ENCODE data around the gene LMAN1L.

The LMAN1L gene

GRCh38 chr15:74775894-74776293 is 36.7 kb upstream of the LMAN1L start:
- H3K4me1 ChIP-seq (ENCODE audit: control insufficient read depth, insufficient read depth, low read length), result peaks cover 13% of the 10 kb centered on the region
- H3K27ac ChIP-seq (ENCODE audit: low read depth, low read length), result no peak overlapping the region
- no peaks in the 10 kb centered on the region for H3K36me3 ChIP-seq (ENCODE audit: control insufficient read depth, insufficient read depth, low read length)
- H3K27me3 ChIP-seq (ENCODE audit: control insufficient read depth, insufficient read depth, low read length), result peaks cover 11% of the 10 kb centered on the region
- H3K4me3 ChIP-seq (ENCODE audit: low read depth, low read length), result no peak overlapping the region
- H3K9me3 ChIP-seq (ENCODE audit: control insufficient read depth, insufficient read depth, low read length), result no peaks in the 10 kb centered on the region
- no peak overlapping the region for H3K9ac ChIP-seq (ENCODE audit: low read depth, low read length)

- Histone ChIP-seq H3K9me3 (ENCODE audit: control insufficient read depth, insufficient read depth, low read length) (no peaks in the 10 kb centered on the region), H3K27ac (ENCODE audit: low read depth, low read length) (peak overlapping the region; percentile 35), H3K9ac (ENCODE audit: low read depth, low read length) (no peak overlapping the region), H3K27me3 (ENCODE audit: control insufficient read depth, insufficient read depth, low read length) (peaks cover 18% of the 10 kb centered on the region), H3K4me1 (ENCODE audit: control insufficient read depth, insufficient read depth, low read length) (peaks cover 17% of the 10 kb centered on the region), H3K4me3 (ENCODE audit: low read depth, low read length) (no peak overlapping the region), H3K36me3 (ENCODE audit: control insufficient read depth, insufficient read depth, low read length) (no peaks in the 10 kb centered on the region)
These were observed 35.5 kb upstream of the LMAN1L start for GRCh38 chr15:74776821-74777768.

DNA sequence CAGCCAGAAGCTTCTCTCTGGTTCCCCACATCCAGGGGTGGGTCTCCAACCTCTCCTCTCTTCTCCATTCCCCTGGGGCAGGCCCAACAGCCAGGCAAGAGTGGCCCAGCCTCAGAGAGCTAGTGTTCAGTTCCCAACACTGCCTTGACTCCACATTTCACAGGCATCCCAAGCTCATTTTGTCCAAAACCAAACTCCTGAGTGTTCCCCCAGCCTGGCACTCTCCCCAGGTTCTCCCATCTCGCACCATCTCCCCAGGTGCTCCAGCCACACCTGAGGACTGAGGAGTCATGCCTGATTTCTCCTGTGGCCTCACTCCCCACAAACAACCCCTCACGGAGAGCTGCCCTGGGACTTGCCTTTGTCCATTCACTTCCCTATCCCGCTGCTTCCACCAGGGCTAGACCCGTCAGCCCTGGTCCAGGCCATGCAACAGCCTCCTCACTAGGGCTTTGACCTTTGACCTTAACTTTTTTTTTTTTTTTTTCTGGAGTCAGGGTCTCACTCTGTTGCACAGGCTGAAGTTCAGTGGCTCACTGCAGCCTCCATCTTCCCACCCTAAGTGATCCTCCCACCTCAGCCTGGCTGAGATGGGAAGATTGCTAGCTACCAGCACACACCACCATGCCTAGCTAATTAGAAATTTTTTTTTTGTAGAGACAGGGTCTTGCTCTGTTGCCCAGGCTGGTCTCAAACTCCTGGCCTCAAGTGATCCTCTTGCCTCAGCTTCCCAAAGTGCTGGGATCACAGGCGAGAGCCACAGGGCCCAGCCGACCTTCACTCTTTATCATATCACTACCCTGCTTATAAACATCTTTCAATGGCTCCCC is 34.7 kb upstream of the LMAN1L start:
- H3K27ac ChIP-seq (ENCODE audit: low read depth, low read length), result peak overlapping the region; percentile 35
- H3K36me3 ChIP-seq (ENCODE audit: control insufficient read depth, insufficient read depth, low read length), result no peaks in the 10 kb centered on the region
- H3K4me1 ChIP-seq (ENCODE audit: control insufficient read depth, insufficient read depth, low read length), result peaks cover 16% of the 10 kb centered on the region
- H3K27me3 ChIP-seq (ENCODE audit: control insufficient read depth, insufficient read depth, low read length), result peaks cover 18% of the 10 kb centered on the region
- no peaks in the 10 kb centered on the region for H3K9me3 ChIP-seq (ENCODE audit: control insufficient read depth, insufficient read depth, low read length)
- no peak overlapping the region for H3K4me3 ChIP-seq (ENCODE audit: low read depth, low read length)
- no peak overlapping the region for H3K9ac ChIP-seq (ENCODE audit: low read depth, low read length)

GRCh38 chr15:74778599-74778970 is 34.0 kb upstream of the LMAN1L start:
- peaks cover 18% of the 10 kb centered on the region for H3K27me3 ChIP-seq (ENCODE audit: control insufficient read depth, insufficient read depth, low read length)
- no peak overlapping the region for H3K4me3 ChIP-seq (ENCODE audit: low read depth, low read length)
- H3K27ac ChIP-seq (ENCODE audit: low read depth, low read length), result no peak overlapping the region
- peaks cover 18% of the 10 kb centered on the region for H3K4me1 ChIP-seq (ENCODE audit: control insufficient read depth, insufficient read depth, low read length)
- H3K9ac ChIP-seq (ENCODE audit: low read depth, low read length), result no peak overlapping the region
- no peaks in the 10 kb centered on the region for H3K9me3 ChIP-seq (ENCODE audit: control insufficient read depth, insufficient read depth, low read length)
- no peaks in the 10 kb centered on the region for H3K36me3 ChIP-seq (ENCODE audit: control insufficient read depth, insufficient read depth, low read length)

- H3K27me3 ChIP-seq (ENCODE audit: control insufficient read depth, insufficient read depth, low read length), result peaks cover 18% of the 10 kb centered on the region
- H3K9me3 ChIP-seq (ENCODE audit: control insufficient read depth, insufficient read depth, low read length), result no peaks in the 10 kb centered on the region
- no peak overlapping the region for H3K27ac ChIP-seq (ENCODE audit: low read depth, low read length)
- peaks cover 13% of the 10 kb centered on the region for H3K4me1 ChIP-seq (ENCODE audit: control insufficient read depth, insufficient read depth, low read length)
- no peaks in the 10 kb centered on the region for H3K36me3 ChIP-seq (ENCODE audit: control insufficient read depth, insufficient read depth, low read length)
- no peak overlapping the region for H3K4me3 ChIP-seq (ENCODE audit: low read depth, low read length)
- no peak overlapping the region for H3K9ac ChIP-seq (ENCODE audit: low read depth, low read length)
These were observed 33.4 kb upstream of the LMAN1L start for GRCh38 chr15:74779162-74779648.

DNA sequence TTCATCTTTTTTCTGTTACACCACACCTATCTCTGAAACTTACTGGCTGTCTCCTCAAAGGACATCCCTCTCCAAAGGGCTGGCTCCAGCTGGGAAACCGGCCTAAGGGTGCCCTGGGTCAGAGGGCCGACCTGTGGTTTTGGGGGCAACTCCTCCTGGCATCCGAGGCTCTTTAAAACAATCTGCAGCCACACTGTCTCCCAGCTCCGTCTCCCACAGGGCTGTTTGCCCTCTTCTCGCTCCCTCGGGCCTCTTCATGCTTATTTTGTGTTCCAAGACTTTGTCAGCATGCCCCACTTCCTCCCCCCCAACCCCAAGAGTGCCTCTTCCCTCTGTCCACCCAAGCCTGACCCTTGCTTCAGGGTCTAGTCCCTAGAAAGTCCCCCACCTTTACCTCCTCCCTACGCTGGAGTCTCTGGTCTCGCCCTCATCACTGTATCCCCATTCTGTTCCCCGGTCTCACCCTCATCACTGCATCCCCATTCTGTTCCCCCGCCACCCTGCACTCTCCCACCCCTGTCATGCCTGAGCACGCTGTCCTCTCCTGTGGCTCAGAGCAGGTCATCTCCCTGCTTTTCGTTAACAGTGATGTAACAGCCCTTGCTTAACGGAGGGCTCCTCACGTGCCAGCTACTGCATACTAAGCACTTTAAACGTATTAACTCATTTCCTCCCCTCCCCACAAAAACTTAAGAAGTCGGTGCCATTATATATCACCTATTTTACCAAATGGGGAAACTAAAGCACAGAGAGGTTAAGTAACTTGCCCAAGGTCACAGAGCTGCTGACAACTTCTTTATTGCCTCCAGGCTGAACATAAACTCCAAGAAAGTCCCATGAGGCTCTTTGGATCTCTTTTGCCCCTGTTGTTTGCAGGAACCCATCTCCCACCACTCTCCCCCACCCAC is 31.9 kb upstream of the LMAN1L start:
- Histone ChIP-seq H3K4me1 (ENCODE audit: control insufficient read depth, insufficient read depth, low read length) (peaks cover 13% of the 10 kb centered on the region), H3K36me3 (ENCODE audit: control insufficient read depth, insufficient read depth, low read length) (no peaks in the 10 kb centered on the region), H3K9me3 (ENCODE audit: control insufficient read depth, insufficient read depth, low read length) (no peaks in the 10 kb centered on the region), H3K27ac (ENCODE audit: low read depth, low read length) (no peak overlapping the region), H3K27me3 (ENCODE audit: control insufficient read depth, insufficient read depth, low read length) (peaks cover 18% of the 10 kb centered on the region), H3K4me3 (ENCODE audit: low read depth, low read length) (peak overlapping the region; percentile 72; the same call in 1 of the 2 replicates), H3K9ac (ENCODE audit: low read depth, low read length) (no peak overlapping the region)

GRCh38 chr15:74781431-74782258 is 31.0 kb upstream of the LMAN1L start, which contains the start of gene CSK:
Gene CSK, plus strand, starts transcription at chr15:74782080. Its CDS starts 16,218 bp downstream, at chr15:74798298.
- Histone ChIP-seq H3K4me1 (ENCODE audit: control insufficient read depth, insufficient read depth, low read length) (peaks cover 13% of the 10 kb centered on the region), H3K9ac (ENCODE audit: low read depth, low read length) (no peak within 1 kb of the TSS), H3K27ac (ENCODE audit: low read depth, low read length) (peak within 1 kb of the TSS; percentile 23), H3K9me3 (ENCODE audit: control insufficient read depth, insufficient read depth, low read length) (no peaks in the 10 kb centered on the region), H3K36me3 (ENCODE audit: control insufficient read depth, insufficient read depth, low read length) (no peaks in the 10 kb centered on the region), H3K4me3 (ENCODE audit: low read depth, low read length) (peak within 1 kb of the TSS; percentile 72), H3K27me3 (ENCODE audit: control insufficient read depth, insufficient read depth, low read length) (peaks cover 18% of the 10 kb centered on the region)

DNA sequence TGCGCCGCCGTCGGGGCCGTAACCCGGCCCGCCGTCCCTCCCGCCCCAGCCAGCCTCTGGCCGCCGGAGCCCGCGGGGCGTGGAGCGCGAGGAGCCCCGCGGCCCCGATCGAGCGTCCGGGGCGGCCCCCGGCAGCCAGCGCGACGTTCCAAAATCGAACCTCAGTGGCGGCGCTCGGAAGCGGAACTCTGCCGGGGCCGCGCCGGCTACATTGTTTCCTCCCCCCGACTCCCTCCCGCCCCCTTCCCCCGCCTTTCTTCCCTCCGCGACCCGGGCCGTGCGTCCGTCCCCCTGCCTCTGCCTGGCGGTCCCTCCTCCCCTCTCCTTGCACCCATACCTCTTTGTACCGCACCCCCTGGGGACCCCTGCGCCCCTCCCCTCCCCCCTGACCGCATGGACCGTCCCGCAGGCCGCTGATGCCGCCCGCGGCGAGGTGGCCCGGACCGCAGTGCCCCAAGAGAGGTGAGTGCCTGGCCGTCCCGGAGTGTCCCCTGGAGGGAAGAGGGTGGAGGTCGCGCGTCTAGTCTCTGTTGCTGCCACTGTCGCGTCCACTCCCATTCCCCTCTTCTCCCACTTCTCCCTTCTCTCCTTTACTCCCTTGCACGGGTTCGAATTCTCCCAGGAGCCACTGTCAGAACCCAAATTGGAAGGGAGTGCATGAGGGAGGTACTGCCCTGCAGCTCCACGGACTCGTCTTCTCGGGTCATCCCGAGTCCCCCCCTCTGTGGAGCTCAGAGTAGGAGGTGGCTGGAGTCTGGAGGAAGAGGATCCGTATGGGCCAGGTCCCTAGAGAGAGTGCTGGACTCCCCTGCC is 30.2 kb upstream of the LMAN1L start:
- H3K27ac ChIP-seq (ENCODE audit: low read depth, low read length), result peak overlapping the region; percentile 23
- peaks cover 13% of the 10 kb centered on the region for H3K4me1 ChIP-seq (ENCODE audit: control insufficient read depth, insufficient read depth, low read length)
- peaks cover 18% of the 10 kb centered on the region for H3K27me3 ChIP-seq (ENCODE audit: control insufficient read depth, insufficient read depth, low read length)
- no peaks in the 10 kb centered on the region for H3K36me3 ChIP-seq (ENCODE audit: control insufficient read depth, insufficient read depth, low read length)
- H3K9me3 ChIP-seq (ENCODE audit: control insufficient read depth, insufficient read depth, low read length), result no peaks in the 10 kb centered on the region
- H3K9ac ChIP-seq (ENCODE audit: low read depth, low read length), result no peak overlapping the region
- peak overlapping the region; percentile 72 for H3K4me3 ChIP-seq (ENCODE audit: low read depth, low read length)

DNA sequence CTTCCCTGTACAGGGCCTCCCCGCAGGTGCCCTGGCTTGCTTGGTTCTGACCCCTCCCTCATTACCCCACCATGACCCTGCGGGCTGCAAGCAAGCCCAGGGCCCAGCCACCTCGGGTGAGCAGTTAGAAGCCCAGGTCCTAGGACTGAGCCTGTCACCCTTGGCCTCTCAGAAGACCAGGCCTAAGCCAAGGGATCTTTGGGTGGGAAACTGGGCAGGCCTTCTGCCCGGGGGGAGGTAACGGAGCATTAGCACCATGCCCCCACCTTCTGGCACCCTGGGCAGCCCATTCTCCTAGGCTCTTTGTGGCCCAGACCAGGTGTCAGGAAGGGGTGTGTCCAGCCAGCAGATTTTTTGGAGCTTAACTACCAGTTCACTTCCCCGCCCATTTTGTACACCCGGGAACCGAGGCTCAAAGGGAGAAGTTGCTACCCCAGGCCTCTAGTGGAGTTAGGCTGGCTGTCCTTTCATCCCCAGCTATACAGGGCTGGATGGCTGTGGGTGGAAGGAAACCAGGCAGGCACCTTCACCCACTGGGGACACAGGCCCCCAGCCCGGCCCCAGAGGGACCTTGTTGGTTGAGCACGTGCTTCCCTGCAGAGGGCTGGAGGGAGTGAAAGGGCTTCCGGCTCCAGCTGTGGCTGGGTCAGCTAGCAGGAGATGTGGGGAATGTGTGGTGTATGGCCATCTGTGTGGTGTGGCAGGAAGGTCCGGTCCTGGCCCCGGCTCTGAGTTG is 29.4 kb upstream of the LMAN1L start:
- no peak overlapping the region for H3K9ac ChIP-seq (ENCODE audit: low read depth, low read length)
- H3K27me3 ChIP-seq (ENCODE audit: control insufficient read depth, insufficient read depth, low read length), result peaks cover 18% of the 10 kb centered on the region
- H3K4me3 ChIP-seq (ENCODE audit: low read depth, low read length), result peak overlapping the region; percentile 72
- peaks cover 17% of the 10 kb centered on the region for H3K4me1 ChIP-seq (ENCODE audit: control insufficient read depth, insufficient read depth, low read length)
- no peaks in the 10 kb centered on the region for H3K36me3 ChIP-seq (ENCODE audit: control insufficient read depth, insufficient read depth, low read length)
- no peak overlapping the region for H3K27ac ChIP-seq (ENCODE audit: low read depth, low read length)
- H3K9me3 ChIP-seq (ENCODE audit: control insufficient read depth, insufficient read depth, low read length), result no peaks in the 10 kb centered on the region
